Skin of body (tissue), 3 donors: ENCODE results near the gene IFNA4. TPM values are rescaled to one million over a fixed set of nuclear protein-coding genes. Genes with fewer than 3 reads are reported as not detected.
"Not testable (repeated sequence)": the region's sequence is repeated elsewhere in the genome, so short reads cannot be mapped to it uniquely, and the experiment has no call there.

Source experiments
- DNase-seq: peaks from one replicate; lab custom pipeline; 2025; lab: John Stamatoyannopoulos, UW
- small RNA-seq: library from RNA; depleted of rRNA; stranded (forward); fragments of <200 nt; gene quantifications from one replicate; pipeline ENCODE3, GENCODE V24; 2014; ENCODE audit warnings: low replicate concordance
- total RNA-seq: library from RNA; depleted of rRNA; stranded (reverse); fragments of >200 nt; gene quantifications from one replicate; pipeline ENCODE4 v1.2.3, GENCODE V29; 2014

The IFNA4 gene
- total RNA-seq, 1 donor from 2014 or later, result not detected

GRCh38 chr9:21166560-21166959 is 20.8 kb downstream of the IFNA4 start, which contains the start of gene IFNA21:
Gene IFNA21, minus strand, starts transcription at chr9:21166660. Its CDS starts 48 bp downstream, at chr9:21166612.
- DNase-seq, result not testable (repeated sequence)

GRCh38 chr9:21165516-21165915 is 21.9 kb downstream of the IFNA4 start:
- no peak for DNase-seq

DNA sequence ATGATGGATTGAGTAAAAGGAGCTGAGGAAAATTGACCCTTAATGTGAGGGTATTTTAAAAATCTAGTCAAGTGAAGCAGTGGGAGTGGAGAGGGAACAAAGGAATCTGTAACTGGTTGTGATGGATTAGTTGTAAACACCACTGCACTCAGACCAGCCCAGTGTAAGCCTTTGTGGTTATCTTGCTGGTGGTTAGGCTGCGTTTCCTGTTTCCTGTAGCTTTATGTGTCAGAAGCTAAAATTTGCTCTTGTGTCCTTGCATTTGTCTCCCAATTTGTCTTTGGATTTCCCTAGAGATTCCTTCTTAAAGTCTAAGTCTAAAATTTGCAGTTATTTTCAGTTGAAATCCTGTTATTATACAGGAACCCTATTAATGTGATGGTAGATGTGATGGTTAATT is 27.2 kb downstream of the IFNA4 start:
- no peak for DNase-seq

GRCh38 chr9:21155501-21155900 is 31.9 kb downstream of the IFNA4 start:
- no peak for DNase-seq

DNA sequence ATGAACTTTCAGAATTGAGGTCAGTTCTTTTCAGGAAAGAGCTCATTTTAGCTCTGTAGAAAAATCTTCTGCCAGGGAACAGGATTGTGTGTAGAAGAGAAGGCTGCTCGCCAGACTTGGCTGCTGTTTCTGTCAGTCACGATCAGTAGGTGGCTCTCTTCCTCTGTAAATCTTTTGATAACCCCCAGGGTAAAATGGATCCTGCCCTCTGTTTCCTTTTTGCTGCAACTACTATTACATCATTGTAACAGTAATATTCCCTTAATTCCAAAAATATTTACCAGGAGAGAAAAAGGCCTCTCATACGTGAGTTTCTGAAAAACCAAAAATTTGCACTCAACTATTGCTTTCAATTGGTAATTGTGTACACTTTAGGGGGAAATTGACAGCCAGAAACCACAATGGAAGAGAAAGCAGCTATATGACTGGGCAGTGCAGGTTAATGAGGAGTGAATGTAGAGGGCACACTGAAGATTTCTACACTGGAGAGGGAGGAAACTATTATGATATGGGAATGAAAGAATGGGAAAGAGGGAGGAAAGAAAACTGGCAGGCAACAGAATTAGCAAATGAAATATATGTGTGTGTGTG is 33.3 kb downstream of the IFNA4 start:
- DNase-seq, result no peak

DNA sequence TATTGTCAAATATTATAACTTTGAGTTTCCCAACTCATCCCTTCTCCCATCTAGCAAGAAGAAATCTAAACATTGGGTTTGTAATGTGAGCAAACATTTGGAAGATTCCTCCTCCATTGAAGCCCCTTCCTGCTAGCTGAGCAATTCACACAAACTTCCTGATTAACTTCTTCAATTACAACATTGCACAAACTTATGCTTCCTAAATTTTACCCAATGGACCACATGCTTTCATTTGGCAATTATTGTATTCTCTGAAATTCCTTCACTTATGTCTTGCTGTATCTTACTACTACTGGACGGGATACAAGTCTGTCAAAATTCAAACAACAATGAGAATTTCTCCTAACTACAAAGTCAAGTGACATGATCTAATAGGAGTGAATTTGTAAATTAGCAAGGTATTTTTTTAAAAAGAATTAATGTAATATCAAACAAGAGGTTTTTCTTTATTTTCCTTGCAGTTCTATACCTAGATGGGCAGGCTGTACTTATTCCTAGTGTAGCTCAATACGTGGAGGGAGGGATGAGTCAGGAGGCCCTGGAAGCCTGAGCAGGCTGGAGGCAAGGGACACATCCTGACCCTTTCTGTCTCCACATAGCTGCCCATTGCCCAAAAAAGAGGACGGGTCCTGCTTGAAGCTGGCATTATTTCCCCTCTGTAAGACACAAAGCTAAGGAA is 33.9 kb downstream of the IFNA4 start:
- no peak for DNase-seq

DNA sequence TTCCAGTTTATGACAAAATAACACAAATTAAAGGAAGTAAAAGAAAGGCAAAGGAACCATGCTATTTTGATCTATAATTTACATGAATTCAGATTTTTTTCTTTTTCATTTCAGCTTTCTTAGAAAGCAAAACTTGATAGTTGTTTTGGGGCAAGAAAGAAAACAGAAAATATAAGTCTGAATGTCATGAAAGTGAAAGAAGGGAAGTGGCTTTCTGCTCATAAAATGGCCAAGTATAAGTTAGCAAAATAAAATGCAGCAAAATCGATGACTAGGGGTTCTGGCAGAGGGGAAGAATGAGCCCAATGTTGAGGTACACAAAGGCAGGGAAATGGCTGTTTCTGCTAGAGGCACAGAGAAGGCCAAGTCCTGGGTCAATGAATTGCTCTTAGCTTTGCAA is 42.8 kb downstream of the IFNA4 start:
- DNase-seq, result no peak

DNA sequence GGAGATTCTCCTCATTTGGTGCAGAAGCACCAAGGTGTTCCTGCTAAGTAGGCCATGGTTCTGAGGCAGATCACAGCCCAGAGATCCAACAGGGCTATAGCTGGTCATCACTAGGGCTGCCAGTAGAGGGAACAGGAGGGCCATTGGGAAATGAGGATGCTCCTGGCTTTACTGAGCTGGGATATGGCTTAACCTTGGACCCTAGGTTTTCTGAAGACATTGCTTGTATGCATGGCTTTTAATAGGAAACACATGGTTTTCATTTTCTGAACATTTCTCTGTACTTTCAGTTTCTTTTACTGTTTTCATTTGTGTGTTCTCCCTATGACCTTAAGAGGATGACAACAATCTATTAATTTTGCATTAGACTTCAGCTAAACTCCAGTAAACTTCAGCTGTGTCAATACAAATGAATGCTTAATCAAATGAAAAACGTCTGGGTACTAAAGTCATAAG is 45.9 kb downstream of the IFNA4 start, which contains the start of gene IFNW1:
Gene IFNW1 (minus strand): TSS at position 406 of the 456 bp plus-strand sequence. CDS start 262 bp downstream, at position 144.
- no peak for DNase-seq

DNA sequence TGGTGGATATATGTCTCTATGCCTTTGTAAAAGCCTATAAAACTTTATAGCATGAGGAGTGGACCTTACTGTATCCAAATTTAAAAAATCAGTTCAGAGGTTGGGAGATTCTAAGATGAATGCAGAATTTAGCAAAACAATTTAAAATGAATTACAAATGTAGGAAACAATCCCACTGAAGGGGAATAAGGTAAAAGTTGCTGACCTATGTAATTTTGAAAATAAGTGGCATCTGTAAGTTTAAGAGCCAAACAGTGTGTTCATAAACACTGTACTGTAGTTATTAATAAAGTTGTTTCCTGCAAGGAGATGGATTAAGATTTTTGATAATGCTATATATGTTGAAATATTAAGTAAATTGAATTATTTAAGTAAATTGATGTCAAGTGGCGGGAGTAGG is 50.4 kb downstream of the IFNA4 start:
- no peak for DNase-seq

Small RNAs within 50 kb of the gene (small RNA-seq; reads per million reads assigned to genes)
- not detected for gene RF00019

Other genes starting within 250 kb of the IFNA4 start
- gene HACD4, start 155.9 kb downstream of the IFNA4 start, total RNA-seq, result 4.7 TPM
- not detected for gene IFNB1, start 109.6 kb downstream of the IFNA4 start, total RNA-seq
- gene IFNW1, start 45.8 kb downstream of the IFNA4 start, total RNA-seq, result not detected
- gene IFNA21, start 20.9 kb downstream of the IFNA4 start, total RNA-seq, result not detected
- not detected for gene IFNA7, start 14.6 kb upstream of the IFNA4 start, total RNA-seq
- not detected for gene IFNA10, start 19.6 kb upstream of the IFNA4 start, total RNA-seq
- not detected for gene IFNA16, start 29.7 kb upstream of the IFNA4 start, total RNA-seq
- gene IFNA17, start 40.6 kb upstream of the IFNA4 start, total RNA-seq, result not detected
- not detected for gene IFNA14, start 52.4 kb upstream of the IFNA4 start, total RNA-seq
- not detected for gene IFNA5, start 117.7 kb upstream of the IFNA4 start, total RNA-seq
- gene KLHL9, start 147.8 kb upstream of the IFNA4 start, total RNA-seq, result 33.2 TPM
- not detected for gene IFNA6, start 163.3 kb upstream of the IFNA4 start, total RNA-seq
- gene IFNA13, start 180.5 kb upstream of the IFNA4 start, total RNA-seq, result not detected
- gene IFNA2, start 197.8 kb upstream of the IFNA4 start, total RNA-seq, result not detected
- not detected for gene IFNA8, start 221.5 kb upstream of the IFNA4 start, total RNA-seq